T follicular helper cell (primary cell): Measurements from ENCODE around the gene SERPINB13.

ENCODE experiments used
- DNase-seq: peaks from one replicate; pipeline ENCODE4 v3.0.0-alpha.2; 2020; ENCODE audit warnings: low read depth

SERPINB13 gene

DNA sequence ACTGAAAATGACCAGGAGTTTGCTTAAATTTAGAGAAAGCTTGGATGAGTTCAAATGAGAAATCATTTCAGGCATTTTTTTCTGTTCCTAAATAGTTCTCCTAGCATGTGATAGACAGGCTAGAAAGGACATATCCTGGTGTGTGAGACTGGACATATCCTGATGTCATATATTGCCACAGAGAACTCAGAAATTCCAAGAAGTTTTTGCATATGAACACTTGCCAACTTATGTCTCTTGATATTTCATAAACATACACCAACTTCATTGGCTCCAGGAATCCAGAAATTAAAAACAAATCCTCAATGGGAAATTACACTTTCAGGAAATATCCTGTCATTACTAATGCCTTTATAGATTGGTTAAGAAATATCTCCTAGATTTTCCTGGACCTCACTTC is 59.8 kb downstream of the SERPINB13 start:
- no peak for DNase-seq

DNA sequence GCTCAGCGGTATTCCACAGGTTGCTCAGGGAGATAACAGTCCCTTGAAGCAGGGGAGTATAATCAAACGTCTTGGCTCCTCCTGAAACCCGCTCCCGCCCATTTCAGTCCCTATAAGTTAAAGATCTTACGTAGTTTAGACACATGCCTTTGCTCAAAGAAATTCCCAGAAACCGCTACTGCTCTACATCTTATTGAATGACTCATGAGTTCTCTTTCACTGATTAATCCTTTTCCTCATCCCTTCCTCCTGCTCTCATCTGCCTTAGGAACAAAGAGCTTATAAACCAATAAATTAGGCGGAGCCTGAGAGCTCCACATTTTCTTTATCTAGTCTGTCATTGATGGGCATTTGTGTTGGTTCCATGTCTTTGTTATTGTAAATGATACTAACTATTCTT is 61.1 kb downstream of the SERPINB13 start:
- DNase-seq, result no peak
